C4-2B (cell line): Measurements from ENCODE around the gene EFR3B.

Experiments
- H3K27ac ChIP-seq: fragments of 450-650 bp; 2 replicates; pipeline ENCODE4 v1.5.1; 2017
- ZFX ChIP-seq: fragments of 450-650 bp; IDR thresholded peaks from 2 replicates; pipeline ENCODE4 v1.6.1; 2017
- TF ChIP-seq, protein P1 (sequence below): fragments of 450-650 bp; conservative IDR thresholded peaks from 2 replicates; pipeline ENCODE4 v1.5.1; 2017; ENCODE audit warnings: mild to moderate bottlenecking

The EFR3B gene

DNA sequence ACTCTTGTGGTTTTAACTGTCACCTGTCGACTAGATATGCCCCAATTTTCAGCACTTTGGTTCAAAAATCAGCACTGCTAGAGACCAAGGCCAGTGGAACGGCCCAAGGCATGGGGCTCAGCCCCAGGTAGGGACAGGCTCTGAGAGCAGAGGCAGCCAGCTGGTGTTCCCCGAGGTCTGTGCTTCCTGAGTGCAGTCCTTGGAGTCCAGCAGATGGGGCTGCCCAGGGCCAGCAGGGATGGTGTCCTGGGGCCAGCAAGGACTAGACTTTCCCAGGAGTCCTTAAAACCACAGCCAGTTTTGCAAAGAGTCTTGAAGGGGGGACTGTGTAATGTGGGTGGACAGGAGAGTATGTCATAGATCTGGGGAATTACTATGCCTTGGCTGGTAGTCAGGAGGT, 70.2 kb downstream of the EFR3B start:
- no peak overlapping the region for H3K27ac ChIP-seq
- TF ChIP-seq, protein P1, sequence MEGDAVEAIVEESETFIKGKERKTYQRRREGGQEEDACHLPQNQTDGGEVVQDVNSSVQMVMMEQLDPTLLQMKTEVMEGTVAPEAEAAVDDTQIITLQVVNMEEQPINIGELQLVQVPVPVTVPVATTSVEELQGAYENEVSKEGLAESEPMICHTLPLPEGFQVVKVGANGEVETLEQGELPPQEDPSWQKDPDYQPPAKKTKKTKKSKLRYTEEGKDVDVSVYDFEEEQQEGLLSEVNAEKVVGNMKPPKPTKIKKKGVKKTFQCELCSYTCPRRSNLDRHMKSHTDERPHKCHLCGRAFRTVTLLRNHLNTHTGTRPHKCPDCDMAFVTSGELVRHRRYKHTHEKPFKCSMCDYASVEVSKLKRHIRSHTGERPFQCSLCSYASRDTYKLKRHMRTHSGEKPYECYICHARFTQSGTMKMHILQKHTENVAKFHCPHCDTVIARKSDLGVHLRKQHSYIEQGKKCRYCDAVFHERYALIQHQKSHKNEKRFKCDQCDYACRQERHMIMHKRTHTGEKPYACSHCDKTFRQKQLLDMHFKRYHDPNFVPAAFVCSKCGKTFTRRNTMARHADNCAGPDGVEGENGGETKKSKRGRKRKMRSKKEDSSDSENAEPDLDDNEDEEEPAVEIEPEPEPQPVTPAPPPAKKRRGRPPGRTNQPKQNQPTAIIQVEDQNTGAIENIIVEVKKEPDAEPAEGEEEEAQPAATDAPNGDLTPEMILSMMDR = no peak
- no peak for TF ChIP-seq ZFX

DNA sequence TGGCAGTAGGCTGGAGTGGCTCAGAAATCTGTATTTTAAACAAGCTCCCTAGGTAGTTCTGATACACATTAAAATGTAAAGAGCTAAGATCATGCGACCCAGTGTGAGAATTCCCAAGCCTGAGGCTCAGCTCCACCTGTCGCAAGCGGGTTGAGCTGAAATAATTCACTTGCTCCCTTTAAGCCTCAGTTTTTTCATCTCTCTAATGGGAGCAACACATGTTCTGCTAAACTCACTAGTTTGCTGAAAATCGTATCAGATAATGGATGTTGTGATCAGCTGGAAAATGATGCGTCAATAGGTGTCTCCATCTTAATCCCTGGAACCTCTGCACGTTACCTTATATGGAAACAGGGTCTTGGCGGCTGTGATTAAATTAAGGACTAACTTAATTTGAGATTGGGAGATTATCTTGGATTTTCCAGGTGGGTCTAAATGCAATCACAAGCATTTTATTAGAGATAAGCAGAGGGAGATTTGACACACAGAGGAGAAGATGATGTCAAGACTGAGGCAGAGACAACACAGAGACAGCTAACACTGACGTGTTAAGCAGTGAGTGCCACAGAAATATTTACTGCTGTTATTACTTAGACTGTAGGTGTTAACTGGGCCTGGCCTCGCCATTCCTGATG, 73.5 kb downstream of the EFR3B start:
- H3K27ac ChIP-seq = no peak overlapping the region
- TF ChIP-seq, protein P1 = no peak
- TF ChIP-seq ZFX = no peak

DNA sequence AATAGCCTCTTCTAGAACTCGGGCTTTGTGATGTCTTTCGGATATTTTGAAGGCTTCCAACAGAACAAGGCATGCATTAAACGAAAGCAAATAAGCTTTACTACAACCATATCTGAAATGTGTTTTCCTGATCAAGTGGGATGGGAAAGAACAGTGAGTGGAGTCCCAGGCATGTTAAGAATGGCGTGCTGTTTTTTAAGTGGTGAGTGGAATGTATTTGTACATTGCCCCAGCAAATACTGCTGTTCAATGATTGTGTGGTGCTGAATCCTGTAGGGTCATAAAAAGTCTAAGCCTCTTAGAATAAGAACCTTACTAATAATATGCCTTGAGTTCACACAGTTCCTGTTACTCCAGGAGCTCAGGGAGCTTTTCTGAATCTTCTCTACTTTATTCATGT, 74.0 kb downstream of the EFR3B start:
- no peak overlapping the region for H3K27ac ChIP-seq
- no peak for TF ChIP-seq ZFX
- TF ChIP-seq, protein P1 = no peak

DNA sequence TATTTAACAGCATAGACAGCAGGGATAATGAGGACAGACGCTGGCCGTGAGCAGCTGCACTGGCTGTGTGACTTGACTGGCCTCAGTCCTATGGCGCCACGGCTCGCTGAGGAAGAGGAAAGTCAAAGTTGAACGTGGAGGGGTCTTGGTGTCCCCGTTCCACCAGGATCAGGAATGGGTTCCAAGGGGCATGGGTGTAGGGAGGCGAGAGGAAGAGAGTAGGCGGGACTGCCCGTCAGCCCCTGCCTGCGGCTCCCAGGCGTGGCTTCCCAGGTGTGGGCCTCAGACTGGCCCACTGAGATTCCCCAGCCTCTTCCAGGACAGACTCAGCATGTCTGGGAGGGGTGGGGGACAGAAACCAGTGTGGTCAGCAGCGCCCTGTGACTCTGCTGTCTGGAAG, 75.1 kb downstream of the EFR3B start:
- TF ChIP-seq, protein P1 = no peak
- no peak overlapping the region for H3K27ac ChIP-seq

DNA sequence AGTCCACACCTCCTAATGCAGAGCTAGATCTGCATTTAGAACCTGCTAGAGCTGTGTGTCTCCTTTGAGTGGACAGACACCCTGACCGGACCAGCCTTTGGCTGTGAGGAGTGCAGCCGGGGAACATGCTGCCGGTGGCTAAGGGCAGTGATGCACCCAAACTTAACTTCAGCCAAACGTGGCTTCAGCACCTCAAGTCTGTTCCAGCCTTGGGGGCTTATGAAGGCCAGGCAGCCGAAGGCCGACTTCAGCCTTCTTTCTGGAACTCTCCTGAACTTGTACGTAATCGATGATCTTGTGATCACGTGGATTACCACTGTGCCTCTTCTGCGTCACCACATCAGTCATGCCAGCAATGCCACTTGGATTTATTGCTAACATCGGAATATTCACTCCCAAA, 77.4 kb downstream of the EFR3B start:
- TF ChIP-seq, protein P1 = no peak
- TF ChIP-seq ZFX = no peak
- H3K27ac ChIP-seq = no peak overlapping the region

DNA sequence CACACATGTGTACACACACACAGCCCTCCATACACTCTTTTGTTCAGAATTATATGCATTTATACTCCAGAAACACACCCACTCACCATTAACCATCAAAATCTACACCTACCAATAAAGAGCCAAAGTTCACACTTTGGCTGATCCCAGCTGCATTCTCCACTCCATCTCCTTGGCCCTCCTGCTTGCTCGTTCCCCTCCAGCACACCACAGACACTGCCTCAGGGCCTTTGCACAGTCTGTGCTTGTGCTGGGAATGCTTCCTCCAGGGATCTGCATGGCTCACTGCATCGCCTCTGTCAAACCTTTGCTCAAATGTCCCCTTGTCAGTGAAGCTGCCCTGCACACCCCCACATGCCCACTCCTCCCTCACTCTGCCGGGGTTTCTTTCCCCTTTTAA, 80.5 kb downstream of the EFR3B start:
- H3K27ac ChIP-seq = no peak overlapping the region
- TF ChIP-seq, protein P1 = no peak
- TF ChIP-seq ZFX = no peak

DNA sequence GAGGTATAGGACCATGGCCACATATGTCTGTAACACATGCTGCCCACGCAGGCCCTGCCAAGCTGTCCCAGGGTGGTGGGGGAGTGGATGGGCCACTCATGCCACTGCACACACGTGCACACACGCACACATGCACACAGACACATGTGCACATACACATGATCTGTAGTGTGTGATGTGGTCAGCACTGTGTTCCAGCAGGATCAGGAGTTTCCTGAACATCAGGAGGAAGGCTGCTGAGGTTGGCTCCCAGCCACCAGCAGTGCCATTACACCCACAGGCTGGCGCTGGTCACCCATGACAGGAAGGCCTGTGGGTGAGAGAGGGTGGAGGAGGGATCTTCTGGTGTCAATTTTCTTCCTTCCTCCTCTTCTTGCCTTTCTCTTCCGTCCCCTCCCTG, 81.8 kb downstream of the EFR3B start:
- no peak overlapping the region for H3K27ac ChIP-seq
- TF ChIP-seq ZFX = no peak
- TF ChIP-seq, protein P1 = no peak
